ENCODE data around the gene ISCA2.
A peak's percentile ranks its signal among the peaks of the same experiment; 100 is the strongest.
"Not testable (repeated sequence)": the region's sequence is repeated elsewhere in the genome, so short reads cannot be mapped to it uniquely, and the experiment has no call there.

The ISCA2 gene

GRCh38 chr14:74493343-74494261, at the start of gene ISCA2:
TSS of gene ISCA2 (plus strand) at chr14:74493765. CDS start at chr14:74493775, 10 bp downstream.
- DNase-seq, result peak; percentile 99

- DNase-seq, result no peak
These were observed 48.7 kb upstream of the ISCA2 start for GRCh38 chr14:74444866-74445265.

GRCh38 chr14:74454397-74454796, 39.2 kb upstream of the ISCA2 start:
- not testable (repeated sequence) for DNase-seq

GRCh38 chr14:74456684-74457564, 36.6 kb upstream of the ISCA2 start:
- DNase-seq, result no peak

- no peak for DNase-seq
These were observed 36.0 kb upstream of the ISCA2 start for GRCh38 chr14:74457565-74457895.

GRCh38 chr14:74459289-74459946, 34.1 kb upstream of the ISCA2 start:
- no peak for DNase-seq

- DNase-seq, result no peak
These were observed 33.6 kb upstream of the ISCA2 start for GRCh38 chr14:74459976-74460375.

GRCh38 chr14:74462993-74463392, 30.6 kb upstream of the ISCA2 start:
- DNase-seq, result no peak

- no peak for DNase-seq
These were observed 29.9 kb upstream of the ISCA2 start for GRCh38 chr14:74463697-74464096.

- DNase-seq, result no peak
These were observed 28.8 kb upstream of the ISCA2 start for GRCh38 chr14:74464785-74465184.

- DNase-seq, result no peak
These were observed 28.2 kb upstream of the ISCA2 start for GRCh38 chr14:74465335-74465734.

GRCh38 chr14:74468513-74468912, 25.1 kb upstream of the ISCA2 start:
- DNase-seq, result no peak

- no peak for DNase-seq
These were observed 23.7 kb upstream of the ISCA2 start for GRCh38 chr14:74469548-74470518.

GRCh38 chr14:74472601-74473000, 21.0 kb upstream of the ISCA2 start:
- no peak for DNase-seq

- no peak for DNase-seq
These were observed 19.2 kb upstream of the ISCA2 start for GRCh38 chr14:74474376-74474775.

GRCh38 chr14:74475678-74476077, 17.9 kb upstream of the ISCA2 start:
- DNase-seq, result no peak

GRCh38 chr14:74476107-74476506, 17.5 kb upstream of the ISCA2 start:
- DNase-seq, result no peak

- DNase-seq, result no peak
These were observed 17.0 kb upstream of the ISCA2 start for GRCh38 chr14:74476607-74477006.

GRCh38 chr14:74478996-74479635, 14.4 kb upstream of the ISCA2 start:
- no peak for DNase-seq

- no peak for DNase-seq
These were observed 13.5 kb upstream of the ISCA2 start for GRCh38 chr14:74480046-74480445.

GRCh38 chr14:74482571-74482970, 11.0 kb upstream of the ISCA2 start:
- DNase-seq, result no peak

GRCh38 chr14:74483321-74483720, 10.2 kb upstream of the ISCA2 start:
- DNase-seq, result no peak

Data from T1000 (cell line).